Neural cell (in vitro differentiated cells): ENCODE results near the gene TEKT5. TPM values are rescaled to one million over a fixed set of nuclear protein-coding genes. Genes with fewer than 3 reads are reported as not detected.
"Not testable (repeated sequence)": the region's sequence is repeated elsewhere in the genome, so short reads cannot be mapped to it uniquely, and the experiment has no call there.

Experiments
- H2AFZ ChIP-seq: fragments of 200-600, 300-800 bp; sonication (generic), shearing (Covaris generic); 2 replicates; pipeline ENCODE4 v1.6.0; 2014; ENCODE audit warnings: low read depth, mild to moderate bottlenecking, antibody characterized with exemption, low read length, moderate library complexity
- H3F3A ChIP-seq: fragments of 200-600 bp; shearing (Covaris generic); 2 replicates; pipeline ENCODE4 v1.6.1; 2016; ENCODE audit warnings: mild to moderate bottlenecking, moderate library complexity, mixed read lengths, antibody characterized with exemption, low read length; ENCODE audit not compliant: insufficient read depth, poor library complexity, severe bottlenecking
- H3K27ac ChIP-seq: fragments of 200-600, 300-800 bp; sonication (generic), shearing (Covaris generic); 2 replicates; pipeline ENCODE4 v1.5.1; 2014; ENCODE audit warnings: mild to moderate bottlenecking, low read length, moderate library complexity
- H3K27me3 ChIP-seq: fragments of 300-800, 200-600 bp; sonication (generic), shearing (Covaris generic); 2 replicates; pipeline ENCODE4 v1.6.0; 2014; ENCODE audit warnings: mild to moderate bottlenecking, low read depth, low read length, moderate library complexity; ENCODE audit not compliant: insufficient read depth
- H3K36me3 ChIP-seq: fragments of 300-800, 200-600 bp; sonication (generic), shearing (Covaris generic); 2 replicates; pipeline ENCODE4 v1.5.1; 2014; ENCODE audit warnings: mild to moderate bottlenecking, antibody characterized with exemption, low read length, moderate library complexity; ENCODE audit not compliant: insufficient read depth
- H3K4me2 ChIP-seq: fragments of 300-800, 200-600 bp; sonication (generic), shearing (Covaris generic); 2 replicates; pipeline ENCODE4 v1.6.0; 2014; ENCODE audit warnings: mild to moderate bottlenecking, low read length
- H3K4me3 ChIP-seq: fragments of 300-800, 200-600 bp; sonication (generic), shearing (Covaris generic); 2 replicates; pipeline ENCODE4 v1.5.1; 2014; ENCODE audit warnings: mild to moderate bottlenecking, low read length, moderate library complexity
- H3K79me2 ChIP-seq: fragments of 200-600 bp; shearing (Covaris generic); replicated peaks from 2 replicates; pipeline ENCODE4 v1.6.0; 2014; ENCODE audit warnings: mild to moderate bottlenecking, low read length, moderate library complexity; ENCODE audit not compliant: insufficient read depth
- H3K9ac ChIP-seq: fragments of 300-800, 200-600 bp; sonication (generic), shearing (Covaris generic); 2 replicates; pipeline ENCODE4 v1.6.1; 2016; ENCODE audit warnings: mild to moderate bottlenecking, low read length, mixed read lengths
- H3K9me2 ChIP-seq: fragments of 200-600 bp; shearing (Covaris generic); 2 replicates; pipeline ENCODE4 v1.6.1; 2016; ENCODE audit warnings: mild to moderate bottlenecking, low read length, mixed read lengths; ENCODE audit not compliant: insufficient read depth
- H3K9me3 ChIP-seq: fragments of 200-600, 300-800 bp; sonication (generic), shearing (Covaris generic); 2 replicates; pipeline ENCODE4 v1.6.1; 2016; ENCODE audit warnings: mild to moderate bottlenecking, mixed run types, low read length, moderate library complexity, mixed read lengths
- H4K20me1 ChIP-seq: fragments of 200-600 bp; shearing (Covaris generic); 2 replicates; pipeline ENCODE4 v1.6.1; 2016; ENCODE audit warnings: mild to moderate bottlenecking, mixed run types; ENCODE audit not compliant: insufficient read depth
- EP300 ChIP-seq: fragments of 450-650 bp; conservative IDR thresholded peaks from 2 replicates; pipeline ENCODE4 v1.6.1; 2014; ENCODE audit warnings: antibody characterized with exemption, mild to moderate bottlenecking, moderate library complexity; ENCODE audit not compliant: poor library complexity, severe bottlenecking
- EZH2 ChIP-seq: fragments of 200-600, 300-800 bp; shearing (Covaris generic), sonication (generic); IDR thresholded peaks from 2 replicates; pipeline ENCODE4 v1.6.1; 2014; ENCODE audit warnings: antibody characterized with exemption, low read length, borderline replicate concordance, mild to moderate bottlenecking; ENCODE audit not compliant: insufficient read depth, poor library complexity, severe bottlenecking
- MXI1 ChIP-seq: fragments of 450-650 bp; conservative IDR thresholded peaks from 2 replicates; pipeline ENCODE4 v1.6.1; 2014; ENCODE audit warnings: antibody characterized with exemption, mild to moderate bottlenecking; ENCODE audit not compliant: poor library complexity, severe bottlenecking
- POLR2AphosphoS5 ChIP-seq: IDR thresholded peaks from 2 replicates; pipeline ENCODE4 v1.6.1; 2012
- RAD21 ChIP-seq: fragments of 450-650 bp; conservative IDR thresholded peaks from 2 replicates; pipeline ENCODE4 v1.6.1; 2014; ENCODE audit warnings: antibody characterized with exemption, mild to moderate bottlenecking, moderate library complexity
- SMC3 ChIP-seq: fragments of 450-650 bp; conservative IDR thresholded peaks from 2 replicates; pipeline ENCODE4 v1.6.1; 2014; ENCODE audit warnings: antibody characterized with exemption, mild to moderate bottlenecking, moderate library complexity; ENCODE audit not compliant: poor library complexity
- TAF1 ChIP-seq: IDR thresholded peaks from 2 replicates; pipeline ENCODE4 v1.6.1; 2012; ENCODE audit warnings: low read depth
- polyA plus RNA-seq: library from polyadenylated mRNA; depleted of rRNA; stranded (reverse); fragments of >200 nt; gene quantifications from 2 replicates; pipeline ENCODE4 v1.2.3, GENCODE V29; 2014
- TF ChIP-seq, protein P1 (sequence below): IDR thresholded peaks from 2 replicates; pipeline ENCODE4 v1.6.1; 2012; ENCODE audit warnings: borderline replicate concordance
- TF ChIP-seq, protein P2 (sequence below): fragments of 450-650 bp; IDR thresholded peaks from 2 replicates; pipeline ENCODE4 v1.5.1; 2014; ENCODE audit warnings: antibody characterized with exemption, mild to moderate bottlenecking, moderate library complexity; ENCODE audit not compliant: poor library complexity, severe bottlenecking

The TEKT5 gene
- polyA plus RNA-seq, 1 donor from 2014 or later = not detected

DNA sequence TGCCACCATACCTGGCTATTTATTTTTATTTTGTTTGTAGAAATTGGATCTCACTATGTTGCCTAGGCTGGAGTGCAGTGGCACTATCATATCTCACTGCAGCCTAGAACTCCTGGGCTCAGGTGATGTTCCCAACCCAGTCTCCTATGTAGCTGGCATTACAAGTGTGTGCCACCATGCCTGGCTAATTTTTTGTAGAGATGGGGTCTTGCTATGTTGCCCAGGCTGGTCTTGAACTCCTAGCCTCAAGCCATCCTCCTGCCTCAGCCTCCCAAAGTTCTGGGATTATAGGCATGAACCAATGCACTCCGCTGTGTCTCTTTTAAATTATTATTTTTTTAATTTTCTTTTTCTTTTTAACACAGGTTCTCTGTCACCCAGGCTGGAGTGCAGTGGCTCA lies 45.6 kb downstream of the TEKT5 start:
- H2AFZ ChIP-seq, H3K9me2 ChIP-seq, H3K36me3 ChIP-seq, H3F3A ChIP-seq, H3K27me3 ChIP-seq, H3K4me3 ChIP-seq, H3K79me2 ChIP-seq, H3K9me3 ChIP-seq, H4K20me1 ChIP-seq, H3K27ac ChIP-seq, H3K4me2 ChIP-seq, H3K9ac ChIP-seq: not testable (repeated sequence)

DNA sequence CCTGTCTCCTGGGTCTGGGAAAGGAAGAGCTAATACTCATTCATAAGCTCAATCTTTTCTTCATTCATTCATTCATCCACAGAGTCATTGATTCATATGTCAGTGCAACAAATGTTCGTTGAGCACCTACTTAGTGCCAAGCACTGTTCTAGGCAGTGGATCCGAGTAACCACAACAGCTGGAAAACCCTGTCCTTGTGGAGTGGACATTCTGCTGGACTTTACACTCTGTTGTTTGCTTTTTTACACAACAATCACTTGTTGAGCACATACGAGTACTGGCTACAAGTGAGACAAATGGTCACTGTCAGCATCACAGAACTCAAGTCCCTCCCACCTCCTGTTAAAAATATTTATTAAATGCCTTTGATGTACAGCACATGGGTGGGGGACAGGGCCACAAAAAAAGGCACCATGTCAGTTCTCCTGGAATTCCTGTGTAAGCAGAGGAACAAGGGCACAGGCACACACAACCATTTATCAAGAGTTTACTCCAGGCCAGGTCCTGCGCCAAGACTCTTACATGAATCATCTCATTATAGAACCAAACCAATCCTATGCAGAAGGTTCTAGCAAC lies 46.9 kb downstream of the TEKT5 start:
- no peaks in the 10 kb centered on the region for H3K79me2 ChIP-seq
- TF ChIP-seq POLR2AphosphoS5 (no peak), TAF1 (no peak), EZH2 (no peak), RAD21 (no peak), MXI1 (no peak), SMC3 (no peak), EP300 (no peak)
- TF ChIP-seq, protein P1, sequence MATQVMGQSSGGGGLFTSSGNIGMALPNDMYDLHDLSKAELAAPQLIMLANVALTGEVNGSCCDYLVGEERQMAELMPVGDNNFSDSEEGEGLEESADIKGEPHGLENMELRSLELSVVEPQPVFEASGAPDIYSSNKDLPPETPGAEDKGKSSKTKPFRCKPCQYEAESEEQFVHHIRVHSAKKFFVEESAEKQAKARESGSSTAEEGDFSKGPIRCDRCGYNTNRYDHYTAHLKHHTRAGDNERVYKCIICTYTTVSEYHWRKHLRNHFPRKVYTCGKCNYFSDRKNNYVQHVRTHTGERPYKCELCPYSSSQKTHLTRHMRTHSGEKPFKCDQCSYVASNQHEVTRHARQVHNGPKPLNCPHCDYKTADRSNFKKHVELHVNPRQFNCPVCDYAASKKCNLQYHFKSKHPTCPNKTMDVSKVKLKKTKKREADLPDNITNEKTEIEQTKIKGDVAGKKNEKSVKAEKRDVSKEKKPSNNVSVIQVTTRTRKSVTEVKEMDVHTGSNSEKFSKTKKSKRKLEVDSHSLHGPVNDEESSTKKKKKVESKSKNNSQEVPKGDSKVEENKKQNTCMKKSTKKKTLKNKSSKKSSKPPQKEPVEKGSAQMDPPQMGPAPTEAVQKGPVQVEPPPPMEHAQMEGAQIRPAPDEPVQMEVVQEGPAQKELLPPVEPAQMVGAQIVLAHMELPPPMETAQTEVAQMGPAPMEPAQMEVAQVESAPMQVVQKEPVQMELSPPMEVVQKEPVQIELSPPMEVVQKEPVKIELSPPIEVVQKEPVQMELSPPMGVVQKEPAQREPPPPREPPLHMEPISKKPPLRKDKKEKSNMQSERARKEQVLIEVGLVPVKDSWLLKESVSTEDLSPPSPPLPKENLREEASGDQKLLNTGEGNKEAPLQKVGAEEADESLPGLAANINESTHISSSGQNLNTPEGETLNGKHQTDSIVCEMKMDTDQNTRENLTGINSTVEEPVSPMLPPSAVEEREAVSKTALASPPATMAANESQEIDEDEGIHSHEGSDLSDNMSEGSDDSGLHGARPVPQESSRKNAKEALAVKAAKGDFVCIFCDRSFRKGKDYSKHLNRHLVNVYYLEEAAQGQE = no peak
- TF ChIP-seq, protein P2, sequence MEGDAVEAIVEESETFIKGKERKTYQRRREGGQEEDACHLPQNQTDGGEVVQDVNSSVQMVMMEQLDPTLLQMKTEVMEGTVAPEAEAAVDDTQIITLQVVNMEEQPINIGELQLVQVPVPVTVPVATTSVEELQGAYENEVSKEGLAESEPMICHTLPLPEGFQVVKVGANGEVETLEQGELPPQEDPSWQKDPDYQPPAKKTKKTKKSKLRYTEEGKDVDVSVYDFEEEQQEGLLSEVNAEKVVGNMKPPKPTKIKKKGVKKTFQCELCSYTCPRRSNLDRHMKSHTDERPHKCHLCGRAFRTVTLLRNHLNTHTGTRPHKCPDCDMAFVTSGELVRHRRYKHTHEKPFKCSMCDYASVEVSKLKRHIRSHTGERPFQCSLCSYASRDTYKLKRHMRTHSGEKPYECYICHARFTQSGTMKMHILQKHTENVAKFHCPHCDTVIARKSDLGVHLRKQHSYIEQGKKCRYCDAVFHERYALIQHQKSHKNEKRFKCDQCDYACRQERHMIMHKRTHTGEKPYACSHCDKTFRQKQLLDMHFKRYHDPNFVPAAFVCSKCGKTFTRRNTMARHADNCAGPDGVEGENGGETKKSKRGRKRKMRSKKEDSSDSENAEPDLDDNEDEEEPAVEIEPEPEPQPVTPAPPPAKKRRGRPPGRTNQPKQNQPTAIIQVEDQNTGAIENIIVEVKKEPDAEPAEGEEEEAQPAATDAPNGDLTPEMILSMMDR = no peak
- no peaks in the 10 kb centered on the region for H3K27me3 ChIP-seq
- no peak overlapping the region for H3K4me3 ChIP-seq
- H3K36me3 ChIP-seq = no peaks in the 10 kb centered on the region
- H3K9me2 ChIP-seq = no peaks in the 10 kb centered on the region
- H3K9ac ChIP-seq = no peak overlapping the region
- no peaks in the 10 kb centered on the region for H4K20me1 ChIP-seq
- no peaks in the 10 kb centered on the region for H3F3A ChIP-seq
- H2AFZ ChIP-seq = no peak overlapping the region
- H3K9me3 ChIP-seq = no peaks in the 10 kb centered on the region
- no peak overlapping the region for H3K27ac ChIP-seq
- H3K4me2 ChIP-seq = no peak overlapping the region

DNA sequence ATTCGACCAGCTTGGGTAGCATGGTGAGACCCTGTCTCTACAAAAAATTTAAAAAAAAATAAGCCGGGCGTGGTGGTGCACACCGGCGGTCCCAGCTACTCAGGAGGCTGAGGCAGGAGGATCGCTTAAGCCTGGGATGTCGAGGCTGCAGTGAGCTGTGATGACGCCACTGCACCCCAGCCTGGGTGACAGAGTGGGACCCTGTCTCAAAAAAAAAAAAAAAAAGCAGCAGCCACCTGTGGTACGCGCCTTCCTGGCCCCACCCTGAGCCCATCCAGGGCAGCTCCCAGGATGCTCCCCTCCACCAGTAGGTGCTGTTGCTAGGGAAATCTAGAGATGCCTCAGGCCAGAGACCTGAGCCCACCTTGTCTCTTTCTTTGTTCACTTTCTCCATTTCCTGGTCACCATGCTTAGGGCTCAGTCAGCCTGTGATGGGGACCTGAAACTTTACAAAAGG lies 47.4 kb downstream of the TEKT5 start:
- Histone ChIP-seq H3K9me2 (no peaks in the 10 kb centered on the region), H3K27me3 (no peaks in the 10 kb centered on the region), H3K4me2 (no peak overlapping the region), H3F3A (no peaks in the 10 kb centered on the region), H4K20me1 (no peaks in the 10 kb centered on the region), H3K4me3 (no peak overlapping the region), H3K79me2 (no peaks in the 10 kb centered on the region), H3K9ac (no peak overlapping the region), H3K36me3 (no peaks in the 10 kb centered on the region), H3K27ac (no peak overlapping the region), H2AFZ (no peak overlapping the region), H3K9me3 (no peaks in the 10 kb centered on the region)
- TF ChIP-seq POLR2AphosphoS5 (no peak), EP300 (no peak)
